ENCODE measurements around the gene KCNQ1.

KCNQ1 gene

DNA sequence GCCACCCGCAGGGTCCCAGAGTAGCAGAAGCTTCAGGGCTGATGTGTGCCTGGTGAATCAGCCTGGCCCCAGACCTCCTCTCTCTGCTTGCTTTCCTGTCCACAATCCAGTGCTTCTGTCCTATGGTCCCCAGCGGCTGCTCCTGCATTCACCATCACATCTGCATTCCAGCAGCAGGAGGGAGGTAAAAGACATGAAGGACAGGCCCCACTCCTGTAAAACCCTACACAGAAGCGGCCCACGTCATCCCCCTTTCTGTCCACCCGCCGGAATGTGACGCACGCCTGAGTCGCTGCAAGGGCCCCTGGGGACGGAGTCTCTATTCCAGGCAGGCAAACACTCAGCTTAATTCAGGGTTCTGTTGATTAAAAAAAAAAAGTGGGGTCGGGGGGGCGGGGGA, 382.4 kb downstream of the KCNQ1 start:
- DNase-seq = no peak

DNA sequence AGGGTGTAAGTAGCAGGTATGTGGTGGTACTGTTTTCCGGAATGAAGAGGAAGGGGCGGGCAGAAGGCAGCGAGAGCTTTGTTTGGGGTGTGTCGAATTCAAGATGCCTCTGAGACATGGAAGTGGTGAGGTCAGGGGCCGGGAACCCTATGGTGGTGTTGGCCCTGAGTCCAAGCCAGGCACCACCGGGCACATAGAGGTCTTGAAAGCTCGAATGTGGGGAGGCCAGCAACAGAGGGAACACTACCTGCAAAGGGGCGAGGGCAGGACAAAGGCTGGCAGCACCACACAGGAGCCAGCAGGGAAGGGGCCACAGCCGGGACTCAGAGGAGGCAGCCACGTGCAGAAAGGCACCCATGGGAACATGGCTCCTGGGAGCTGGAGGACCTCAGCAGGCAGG, 383.0 kb downstream of the KCNQ1 start:
- no peak for DNase-seq

DNA sequence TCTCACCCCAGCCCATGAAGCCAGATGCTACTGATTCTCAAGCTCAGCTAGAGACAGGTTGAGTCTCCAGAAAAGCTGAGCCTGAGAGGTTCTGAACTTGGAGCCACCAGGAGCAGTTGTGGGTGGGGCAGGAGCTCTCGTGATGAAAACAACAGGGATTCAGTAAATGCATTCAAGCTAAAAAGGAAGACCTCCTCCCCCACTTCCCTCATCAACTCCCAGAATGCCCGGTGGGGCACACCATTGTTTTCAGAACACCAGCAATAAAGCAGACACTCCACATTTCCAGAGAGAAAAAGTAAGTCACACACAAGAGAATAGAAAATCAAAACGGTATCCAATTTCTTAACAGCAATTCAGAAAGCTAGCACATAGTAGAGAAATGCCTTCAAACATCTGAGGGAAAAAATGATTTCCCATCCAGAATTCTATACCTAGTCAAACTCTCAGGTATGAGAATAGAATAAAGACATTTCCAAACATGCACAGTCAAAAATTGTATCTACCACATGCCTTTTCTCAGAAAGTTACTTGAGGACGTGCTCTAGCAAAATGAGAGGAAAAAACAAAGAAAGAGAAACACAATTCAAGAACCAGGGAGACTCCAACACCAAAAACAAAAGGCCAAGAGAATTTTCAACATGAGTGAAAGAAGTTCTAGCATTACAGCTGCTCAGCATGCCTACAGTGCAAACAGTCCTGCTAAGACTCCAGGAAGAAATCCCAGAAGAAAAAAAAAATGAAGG, 383.9 kb downstream of the KCNQ1 start:
- DNase-seq = no peak

- DNase-seq = no peak
These were observed 385.4 kb downstream of the KCNQ1 start for GRCh38 chr11:2830030-2830812.

DNA sequence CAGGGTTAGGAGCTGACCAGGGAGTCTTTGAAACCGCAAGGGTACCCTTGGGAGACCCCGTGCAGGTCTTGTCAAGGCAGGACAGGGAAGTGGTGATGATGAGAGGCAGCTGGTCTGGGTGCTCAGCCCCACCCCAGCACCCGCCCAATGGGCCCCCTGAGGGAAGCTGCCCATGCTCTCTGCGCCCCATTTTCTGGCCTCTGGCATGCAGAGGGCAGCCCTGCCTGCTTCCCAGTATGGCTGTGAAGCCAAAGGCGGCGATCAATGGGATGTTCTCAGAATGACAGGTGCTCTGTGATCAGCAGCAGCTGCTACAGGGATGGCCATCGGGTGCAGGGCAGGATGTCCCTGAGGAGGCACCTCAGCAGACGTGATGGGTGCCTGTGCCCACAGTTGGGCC, 386.1 kb downstream of the KCNQ1 start:
- DNase-seq = no peak

GRCh38 chr11:2831781-2832532, 387.1 kb downstream of the KCNQ1 start:
- no peak for DNase-seq

- DNase-seq = no peak
These were observed 387.8 kb downstream of the KCNQ1 start for GRCh38 chr11:2832533-2833020.

- DNase-seq = no peak
These were observed 388.4 kb downstream of the KCNQ1 start for GRCh38 chr11:2833051-2833715.

- no peak for DNase-seq
These were observed 389.1 kb downstream of the KCNQ1 start for GRCh38 chr11:2833716-2834502.

- no peak for DNase-seq
These were observed 389.9 kb downstream of the KCNQ1 start for GRCh38 chr11:2834503-2835273.

- no peak for DNase-seq
These were observed 390.5 kb downstream of the KCNQ1 start for GRCh38 chr11:2835296-2835695.

DNA sequence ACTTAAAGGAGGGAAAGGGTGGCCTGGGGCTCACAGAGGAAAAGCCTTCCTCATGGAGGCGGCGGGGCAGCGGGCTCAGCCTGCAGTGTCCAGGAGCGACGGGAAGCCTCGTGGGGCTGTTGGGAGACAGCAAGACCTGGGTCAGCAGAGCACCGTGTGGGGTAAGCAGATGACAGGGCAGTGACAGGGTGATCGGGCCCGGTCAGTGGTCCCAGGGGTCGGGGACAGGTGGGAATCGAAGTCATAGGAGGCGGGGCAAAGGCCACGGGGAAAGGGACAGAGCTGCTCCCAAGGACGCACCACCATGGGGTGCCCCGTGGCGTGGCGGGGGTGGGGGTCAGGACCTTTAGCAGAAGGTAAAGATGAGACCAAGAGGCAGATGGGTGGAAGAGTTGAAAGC, 390.9 kb downstream of the KCNQ1 start:
- no peak for DNase-seq

DNA sequence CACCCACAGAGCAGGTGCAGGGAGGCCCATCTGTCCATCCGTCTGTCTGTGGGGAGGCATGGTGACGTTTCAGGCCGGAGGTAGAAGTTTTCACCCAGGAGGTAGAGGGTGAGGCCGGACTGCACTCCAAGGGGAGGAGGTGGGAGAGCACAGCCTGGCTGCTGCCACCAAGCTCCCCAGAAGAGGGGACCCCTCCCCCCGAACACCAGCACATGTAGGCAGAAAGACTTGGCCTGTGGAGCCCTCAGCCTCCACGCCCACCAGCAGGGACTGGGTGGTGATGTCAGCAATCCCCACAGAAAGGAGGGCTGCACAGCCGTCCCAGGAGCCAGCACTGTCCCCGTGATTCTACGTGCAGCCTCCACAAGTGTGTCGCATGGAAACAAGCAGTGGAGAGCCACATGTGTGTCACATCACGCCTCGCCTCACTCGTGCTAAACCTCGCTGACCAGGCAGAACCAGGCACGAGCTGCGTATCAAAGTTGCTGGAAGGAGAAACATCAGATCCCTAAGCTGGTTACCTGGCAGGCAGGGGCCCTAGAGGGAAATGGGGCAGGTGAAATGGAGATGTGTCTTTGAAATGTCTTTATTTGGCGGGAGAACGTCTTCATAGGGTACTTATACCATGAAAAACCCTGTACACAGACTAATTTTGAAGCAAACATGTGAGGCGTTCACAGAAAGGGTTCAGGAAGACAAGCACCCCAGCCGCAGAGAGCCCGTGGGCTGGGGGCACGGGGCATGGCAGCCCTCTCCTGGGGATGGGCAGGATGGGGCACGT, 391.7 kb downstream of the KCNQ1 start:
- DNase-seq = no peak

DNA sequence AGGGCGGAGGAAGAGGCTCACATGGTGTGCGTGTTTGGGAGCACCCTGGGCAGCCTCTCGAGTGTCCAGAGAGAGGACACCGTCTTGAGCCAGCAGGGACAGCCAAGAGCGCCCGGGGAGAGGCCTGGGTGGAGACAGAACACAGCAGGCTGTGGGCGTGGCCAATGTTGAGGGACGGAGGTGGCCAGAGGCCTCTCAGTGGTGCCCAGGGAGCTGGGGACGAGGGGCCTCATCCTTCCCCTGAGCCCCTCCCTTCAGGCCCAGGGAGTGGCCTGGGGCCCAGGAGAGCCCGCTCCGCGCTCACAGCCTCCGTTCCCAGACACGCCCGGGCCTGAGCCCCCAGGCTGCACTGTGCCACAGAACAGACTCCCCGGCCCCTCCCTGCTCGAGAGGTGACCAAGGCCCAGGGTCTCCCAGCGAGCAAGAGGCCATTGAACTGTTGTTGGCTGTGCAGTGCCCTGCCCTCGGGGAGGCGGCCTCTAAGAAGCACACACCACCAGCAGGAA, 392.3 kb downstream of the KCNQ1 start:
- DNase-seq = no peak

DNA sequence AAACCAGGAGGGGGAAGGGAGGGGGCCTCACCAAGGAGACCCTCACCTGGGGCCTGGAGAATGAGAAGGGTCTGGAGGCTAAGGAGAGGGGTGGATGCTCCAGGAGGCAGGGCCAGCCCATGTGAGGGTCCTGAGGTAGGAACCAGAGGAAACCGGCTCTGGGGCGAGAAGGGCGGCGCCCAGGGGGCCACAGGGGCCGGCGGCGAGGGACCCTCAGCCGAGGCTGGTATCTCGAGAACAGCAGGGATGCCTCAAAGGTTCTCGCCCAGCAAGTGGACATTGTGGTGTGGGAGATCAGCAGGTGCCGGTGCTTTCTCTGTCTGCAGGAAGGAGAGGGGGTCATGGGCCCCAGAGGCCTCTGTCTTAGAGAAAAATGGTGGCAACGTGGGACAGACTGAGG, 392.8 kb downstream of the KCNQ1 start:
- no peak for DNase-seq

DNA sequence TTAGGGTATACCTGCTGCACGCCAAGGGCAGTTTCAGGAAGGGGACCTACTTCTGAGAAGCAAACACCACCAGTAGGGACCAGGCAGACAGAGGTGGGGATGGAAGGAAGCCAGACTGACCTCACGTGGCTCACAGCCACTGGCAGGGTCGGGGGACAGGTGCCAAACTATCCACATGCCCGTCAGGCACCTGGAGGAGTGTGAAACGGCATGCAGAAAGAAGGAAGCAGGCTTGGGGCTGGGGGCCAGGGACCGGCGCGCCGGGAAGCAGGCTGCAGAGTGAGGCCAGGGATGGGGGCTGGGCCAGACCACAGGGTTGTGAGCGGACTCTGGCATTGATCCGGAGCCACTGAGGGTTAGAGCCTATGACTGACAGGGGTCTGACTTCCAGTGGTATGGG, 393.3 kb downstream of the KCNQ1 start:
- DNase-seq = no peak

- DNase-seq = no peak
These were observed 394.0 kb downstream of the KCNQ1 start for GRCh38 chr11:2838676-2839294.

DNA sequence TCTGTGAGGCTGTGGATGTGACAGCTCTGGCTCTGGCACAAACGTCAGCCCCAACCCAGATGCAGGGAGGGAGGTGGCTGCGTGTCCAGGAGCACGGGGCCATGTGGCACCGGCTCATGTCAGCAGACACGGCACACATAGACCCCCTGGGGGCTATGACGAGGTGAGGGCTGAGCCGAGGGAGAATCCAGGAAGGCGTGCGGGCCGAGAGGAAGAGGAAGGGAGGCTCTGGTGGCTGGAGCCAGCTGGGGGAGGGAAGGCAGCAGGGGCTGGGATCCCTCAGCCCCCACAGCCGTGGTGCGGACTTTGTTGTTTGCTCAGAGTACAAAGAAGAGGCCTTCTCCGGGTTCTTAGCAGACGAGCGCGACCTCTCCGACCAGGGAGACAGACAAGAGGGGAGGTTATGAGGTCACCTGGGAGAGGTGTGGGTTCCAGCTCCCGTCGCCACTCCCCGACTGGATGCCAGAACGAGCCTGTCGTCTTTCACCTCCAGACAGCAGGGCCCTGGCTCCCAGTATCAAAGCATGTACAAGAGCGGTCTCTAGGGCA, 394.7 kb downstream of the KCNQ1 start:
- no peak for DNase-seq

Data from amygdala (tissue), 56 donors.